Liver (tissue), 9 donors: Measurements from ENCODE around the gene EXD3. TPM values are rescaled to one million over a fixed set of nuclear protein-coding genes. Genes with fewer than 3 reads are reported as not detected.

Experiments
- DNase-seq: peaks from one replicate; pipeline ENCODE4 v3.0.0-alpha.2; 2017; ENCODE audit warnings: low spot score
- H3K27ac ChIP-seq, 2 donors: one replicate each; pipeline ENCODE4 v1.7.0; 2013; ENCODE audit warnings: inconsistent platforms in 2 of 2, low read length in 2 of 2, control low read depth in 1 of 2, low read depth in 1 of 2, mild to moderate bottlenecking in 1 of 2
- H3K27me3 ChIP-seq, 4 donors: one replicate each; pipeline versions ENCODE4 v1.6.1 to v1.7.0; 2013; ENCODE audit warnings: low read length in 3 of 4, inconsistent platforms in 1 of 4, mild to moderate bottlenecking in 1 of 4, moderate library complexity in 1 of 4; ENCODE audit not compliant: control insufficient read depth in 4 of 4, insufficient read depth in 4 of 4
- H3K36me3 ChIP-seq, 4 donors: one replicate each; pipeline versions ENCODE4 v1.6.1 to v1.7.0; 2013; ENCODE audit warnings: low read length in 3 of 4, mild to moderate bottlenecking in 3 of 4, low read depth in 1 of 4, moderate library complexity in 1 of 4; ENCODE audit not compliant: control insufficient read depth in 4 of 4, insufficient read depth in 3 of 4
- H3K4me1 ChIP-seq, 4 donors: one replicate each; pipeline versions ENCODE4 v1.6.1 to v1.7.0; 2013; ENCODE audit warnings: low read length in 3 of 4, mild to moderate bottlenecking in 3 of 4, moderate library complexity in 1 of 4; ENCODE audit not compliant: control insufficient read depth in 4 of 4, insufficient read depth in 4 of 4
- H3K4me3 ChIP-seq, 3 donors: one replicate each; pipeline versions ENCODE4 v1.6.1 to v1.7.0; 2013; ENCODE audit warnings: low read length in 3 of 3, control low read depth in 1 of 3, low read depth in 1 of 3, mild to moderate bottlenecking in 1 of 3
- H3K9ac ChIP-seq, 2 donors: one replicate each; pipeline ENCODE4 v1.7.0; 2013; ENCODE audit warnings: low read length in 2 of 2, mild to moderate bottlenecking in 2 of 2, moderate library complexity in 2 of 2, control low read depth in 1 of 2, low read depth in 1 of 2
- H3K9me3 ChIP-seq, 4 donors: one replicate each; pipeline versions ENCODE4 v1.6.1 to v1.7.0; 2013; ENCODE audit warnings: low read length in 3 of 4; ENCODE audit not compliant: control insufficient read depth in 4 of 4
- EGR1 ChIP-seq, 2 donors: IDR thresholded peaks; 2 replicates each; pipeline ENCODE4 v1.6.1; 2016 to 2018; ENCODE audit warnings: antibody characterized with exemption in 2 of 2, low read depth in 2 of 2
- FOXA2 ChIP-seq: IDR thresholded peaks from 2 replicates; pipeline ENCODE4 v1.6.1; 2016; ENCODE audit warnings: antibody characterized with exemption
- GABPA ChIP-seq, 2 donors: IDR thresholded peaks in 1 of 2; conservative IDR thresholded peaks in 1 of 2; 2 replicates each; pipeline ENCODE4 v1.6.1; 2016; ENCODE audit warnings: antibody characterized with exemption in 2 of 2, mild to moderate bottlenecking in 1 of 2, moderate library complexity in 1 of 2
- HNF4A ChIP-seq, 2 donors: conservative IDR thresholded peaks; 2 replicates each; pipeline ENCODE4 v1.6.1; 2016; ENCODE audit warnings: antibody characterized with exemption in 2 of 2, mild to moderate bottlenecking in 2 of 2
- HNF4G ChIP-seq: IDR thresholded peaks from 2 replicates; pipeline ENCODE4 v1.6.1; 2016; ENCODE audit warnings: antibody characterized with exemption
- JUND ChIP-seq, 2 donors: IDR thresholded peaks; 2 replicates each; pipeline ENCODE4 v1.6.1; 2016; ENCODE audit warnings: antibody characterized with exemption in 2 of 2
- NR2F2 ChIP-seq: IDR thresholded peaks from 2 replicates; pipeline ENCODE4 v1.6.1; 2016; ENCODE audit warnings: antibody characterized with exemption
- SP1 ChIP-seq: IDR thresholded peaks from 2 replicates; pipeline ENCODE4 v1.6.1; 2018; ENCODE audit warnings: antibody characterized with exemption, mild to moderate bottlenecking
- YY1 ChIP-seq: IDR thresholded peaks from 2 replicates; pipeline ENCODE4 v1.6.1; 2016; ENCODE audit warnings: antibody characterized with exemption, mild to moderate bottlenecking
- WGBS: extraction: QIAGEN DNeasy Blood & Tissue Kit; methylation state at CpG from one replicate; pipeline ENCODE4 v1.1.7; 2013; 5-methylcytosine and 5-hydroxymethylcytosine counted together
- polyA plus RNA-seq, 2 donors: library from polyadenylated mRNA; stranded (reverse) in 1 of 2; unstranded in 1 of 2; fragments of 200-250 nt in 1 of 2; fragments of >200 nt in 1 of 2; fragmentation: Nextera tagmentation in 1 of 2; extraction: Ambion mirVana in 1 of 2; gene quantifications; one replicate each; pipeline versions ENCODE4 v1.2.1 to v1.2.3, GENCODE V29; 2013 to 2015
- total RNA-seq, 2 donors: library from RNA; depleted of rRNA; stranded (reverse); fragments of >200 nt; gene quantifications; one replicate each; pipeline ENCODE4 v1.2.3, GENCODE V29; 2014
- TF ChIP-seq, protein P1 (sequence below): IDR thresholded peaks from 2 replicates; pipeline ENCODE4 v1.6.1; 2016; ENCODE audit warnings: antibody characterized with exemption, mild to moderate bottlenecking
- TF ChIP-seq, protein P2 (sequence below): IDR thresholded peaks from 2 replicates; pipeline ENCODE4 v1.6.1; 2016; ENCODE audit warnings: antibody characterized with exemption
- TF ChIP-seq, protein P3 (sequence below): fragments of 150-350 bp; IDR thresholded peaks from 2 replicates; pipeline ENCODE4 v1.5.1; 2017; ENCODE audit warnings: improper control_type of control experiment, low read depth, low read length; ENCODE audit not compliant: missing input control
- donor health status: healthy.
- donor health status: healthy.
- donor health status: healthy.
- donor health status: healthy.
- donor health status: healthy.

EXD3 gene
- total and polyA plus RNA-seq, 4 donors = 2.5 to 6.7 (median 3.7) TPM

DNA sequence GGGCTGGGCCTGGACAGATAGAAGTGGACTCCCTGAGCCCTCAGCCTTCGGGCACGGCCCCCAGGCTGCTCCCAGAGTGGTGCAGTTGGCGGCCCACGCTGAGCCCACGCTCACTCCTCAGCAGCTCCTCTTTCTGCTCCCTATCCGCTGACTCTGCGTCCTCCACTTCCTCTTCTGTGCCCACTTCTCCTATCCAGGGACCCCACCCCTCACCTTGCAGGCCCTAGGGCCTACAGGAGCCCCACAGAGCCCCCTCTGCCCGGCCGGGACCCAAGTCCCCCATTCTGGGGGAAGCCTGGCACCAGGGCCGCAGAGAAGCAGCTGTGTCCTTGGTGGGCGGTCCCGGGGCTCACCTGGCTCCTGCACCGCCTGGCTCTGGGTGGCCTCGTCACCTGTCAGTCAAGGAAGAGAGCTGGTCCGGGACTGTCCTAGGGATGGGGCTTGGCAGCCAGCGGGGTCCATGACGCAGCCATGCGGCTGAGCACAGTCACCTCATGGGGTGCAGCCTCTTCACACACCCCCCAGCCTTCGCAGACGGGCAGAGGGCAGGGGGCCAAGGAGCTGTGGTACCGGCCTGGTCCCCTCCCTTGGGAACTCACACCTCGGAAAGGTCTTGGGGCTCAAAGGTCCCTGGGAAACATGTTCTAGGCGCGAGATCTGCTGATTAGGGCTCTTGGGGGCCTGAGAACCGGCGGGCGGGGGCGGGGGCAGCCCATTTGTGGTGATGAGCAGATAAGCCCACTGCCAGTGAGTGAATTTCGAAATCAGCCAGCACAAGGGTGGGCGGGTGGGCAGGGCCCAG lies 115.5 kb downstream of the EXD3 start:
- peak; percentile 34 for DNase-seq
- Histone ChIP-seq H3K4me3 (no peak overlapping the region), H3K27ac (no peak overlapping the region), H3K36me3 (no peaks in the 10 kb centered on the region), H3K9me3 (no peaks in the 10 kb centered on the region), H3K27me3 (no peaks in the 10 kb centered on the region), H3K9ac (no peak overlapping the region), H3K4me1 (peaks cover 2 to 25% (median 11%) of the 10 kb centered on the region in 4 donors)
- 31% methylated on average over 30 of the region's 30 CpGs for WGBS
- TF ChIP-seq YY1 = no peak

GRCh38 chr9:137306850-137307254 lies 116.1 kb downstream of the EXD3 start:
- TF ChIP-seq HNF4A (conservative IDR thresholded peaks at IDR 0.05) = no peak
- H3K36me3 ChIP-seq = no peaks in the 10 kb centered on the region
- H3K9me3 ChIP-seq = no peaks in the 10 kb centered on the region
- no peak overlapping the region for H3K27ac ChIP-seq
- 40% methylated on average over 23 of the region's 23 CpGs for WGBS
- H3K27me3 ChIP-seq = no peaks in the 10 kb centered on the region
- H3K4me3 ChIP-seq = no peak overlapping the region
- H3K4me1 ChIP-seq = peaks cover 2 to 26% (median 11%) of the 10 kb centered on the region in 4 donors
- DNase-seq = peak; percentile 29
- H3K9ac ChIP-seq = no peak overlapping the region

DNA sequence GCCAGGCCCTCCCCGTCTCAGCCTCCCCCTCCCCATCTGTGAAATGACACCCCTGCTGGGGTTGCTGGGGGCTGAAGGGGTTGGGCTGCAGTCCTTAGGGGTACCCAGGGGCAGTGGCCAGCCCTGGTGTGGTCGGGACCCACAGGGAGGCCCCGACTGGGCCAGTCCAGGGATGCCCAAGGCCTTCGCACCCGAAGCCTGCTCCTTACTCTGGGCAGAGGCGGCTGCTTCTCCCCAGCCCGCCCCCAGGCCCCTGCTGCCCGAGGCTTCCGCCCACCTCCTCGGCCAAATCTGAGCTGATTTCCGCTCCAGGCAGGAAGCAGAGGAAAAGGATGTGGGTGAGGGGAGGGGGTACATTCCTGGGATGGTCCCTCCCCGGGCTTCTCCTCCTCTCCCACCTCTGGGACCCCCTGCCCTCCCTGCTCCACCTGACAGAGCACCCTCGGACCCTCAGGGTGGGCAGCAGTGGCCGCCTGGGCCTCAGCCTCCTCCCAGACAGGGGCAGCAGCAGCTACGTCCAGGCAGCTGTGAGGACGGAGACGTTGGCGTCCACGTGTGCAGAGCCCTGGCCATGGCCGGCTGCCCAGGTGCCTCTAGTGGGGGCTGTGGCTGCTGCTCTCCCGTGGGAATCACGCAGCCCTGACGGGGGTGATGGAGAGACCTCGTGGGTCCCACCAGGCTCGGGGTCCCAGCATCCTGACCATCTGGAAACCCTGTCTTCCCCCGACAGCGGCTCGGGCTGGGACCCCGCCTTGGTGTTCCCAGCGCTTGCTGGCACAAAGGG lies 116.7 kb downstream of the EXD3 start:
- no peaks in the 10 kb centered on the region for H3K36me3 ChIP-seq
- TF ChIP-seq EGR1 (IDR thresholded peaks at IDR 0.05; ENCODE audit: low read depth in 2 of 2) (no peak), NR2F2 (peak; percentile 12)
- H3K9ac ChIP-seq = no peak overlapping the region
- H3K4me1 ChIP-seq = peaks cover 2 to 31% (median 16%) of the 10 kb centered on the region in 4 donors
- peak; percentile 33 for DNase-seq
- peak overlapping the region; percentile 30 to 73 for H3K27ac ChIP-seq
- H3K9me3 ChIP-seq = no peaks in the 10 kb centered on the region
- no peaks in the 10 kb centered on the region for H3K27me3 ChIP-seq
- no peak overlapping the region for H3K4me3 ChIP-seq
- WGBS = 37% methylated on average over 30 of the region's 30 CpGs

DNA sequence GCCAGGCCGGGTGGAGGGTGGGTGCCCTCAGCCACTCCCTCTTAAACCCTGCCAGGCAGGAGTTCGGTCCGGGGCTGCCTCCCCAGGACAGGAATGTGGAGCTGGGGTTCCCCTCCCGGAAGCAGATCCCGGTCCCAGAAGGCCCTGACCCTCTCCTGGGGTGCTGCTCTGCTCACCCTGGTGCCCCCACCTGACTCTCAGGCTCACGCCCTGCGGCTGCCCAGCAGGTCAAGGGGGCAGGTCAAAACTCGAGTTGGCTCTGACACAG lies 117.2 kb downstream of the EXD3 start:
- peak overlapping the region; percentile 30 to 73 for H3K27ac ChIP-seq
- H3K36me3 ChIP-seq = no peaks in the 10 kb centered on the region
- TF ChIP-seq, protein P1, sequence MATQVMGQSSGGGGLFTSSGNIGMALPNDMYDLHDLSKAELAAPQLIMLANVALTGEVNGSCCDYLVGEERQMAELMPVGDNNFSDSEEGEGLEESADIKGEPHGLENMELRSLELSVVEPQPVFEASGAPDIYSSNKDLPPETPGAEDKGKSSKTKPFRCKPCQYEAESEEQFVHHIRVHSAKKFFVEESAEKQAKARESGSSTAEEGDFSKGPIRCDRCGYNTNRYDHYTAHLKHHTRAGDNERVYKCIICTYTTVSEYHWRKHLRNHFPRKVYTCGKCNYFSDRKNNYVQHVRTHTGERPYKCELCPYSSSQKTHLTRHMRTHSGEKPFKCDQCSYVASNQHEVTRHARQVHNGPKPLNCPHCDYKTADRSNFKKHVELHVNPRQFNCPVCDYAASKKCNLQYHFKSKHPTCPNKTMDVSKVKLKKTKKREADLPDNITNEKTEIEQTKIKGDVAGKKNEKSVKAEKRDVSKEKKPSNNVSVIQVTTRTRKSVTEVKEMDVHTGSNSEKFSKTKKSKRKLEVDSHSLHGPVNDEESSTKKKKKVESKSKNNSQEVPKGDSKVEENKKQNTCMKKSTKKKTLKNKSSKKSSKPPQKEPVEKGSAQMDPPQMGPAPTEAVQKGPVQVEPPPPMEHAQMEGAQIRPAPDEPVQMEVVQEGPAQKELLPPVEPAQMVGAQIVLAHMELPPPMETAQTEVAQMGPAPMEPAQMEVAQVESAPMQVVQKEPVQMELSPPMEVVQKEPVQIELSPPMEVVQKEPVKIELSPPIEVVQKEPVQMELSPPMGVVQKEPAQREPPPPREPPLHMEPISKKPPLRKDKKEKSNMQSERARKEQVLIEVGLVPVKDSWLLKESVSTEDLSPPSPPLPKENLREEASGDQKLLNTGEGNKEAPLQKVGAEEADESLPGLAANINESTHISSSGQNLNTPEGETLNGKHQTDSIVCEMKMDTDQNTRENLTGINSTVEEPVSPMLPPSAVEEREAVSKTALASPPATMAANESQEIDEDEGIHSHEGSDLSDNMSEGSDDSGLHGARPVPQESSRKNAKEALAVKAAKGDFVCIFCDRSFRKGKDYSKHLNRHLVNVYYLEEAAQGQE = no peak
- no peak for TF ChIP-seq NR2F2
- TF ChIP-seq YY1 = no peak
- TF ChIP-seq GABPA (IDR thresholded peaks at IDR 0.05 in 1 of 2, conservative IDR thresholded peaks at IDR 0.05 in 1 of 2) = no peak
- TF ChIP-seq JUND (IDR thresholded peaks at IDR 0.05) = no peak
- TF ChIP-seq, protein P2, sequence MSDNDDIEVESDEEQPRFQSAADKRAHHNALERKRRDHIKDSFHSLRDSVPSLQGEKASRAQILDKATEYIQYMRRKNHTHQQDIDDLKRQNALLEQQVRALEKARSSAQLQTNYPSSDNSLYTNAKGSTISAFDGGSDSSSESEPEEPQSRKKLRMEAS = no peak
- no peak for TF ChIP-seq FOXA2
- TF ChIP-seq, protein P3, sequence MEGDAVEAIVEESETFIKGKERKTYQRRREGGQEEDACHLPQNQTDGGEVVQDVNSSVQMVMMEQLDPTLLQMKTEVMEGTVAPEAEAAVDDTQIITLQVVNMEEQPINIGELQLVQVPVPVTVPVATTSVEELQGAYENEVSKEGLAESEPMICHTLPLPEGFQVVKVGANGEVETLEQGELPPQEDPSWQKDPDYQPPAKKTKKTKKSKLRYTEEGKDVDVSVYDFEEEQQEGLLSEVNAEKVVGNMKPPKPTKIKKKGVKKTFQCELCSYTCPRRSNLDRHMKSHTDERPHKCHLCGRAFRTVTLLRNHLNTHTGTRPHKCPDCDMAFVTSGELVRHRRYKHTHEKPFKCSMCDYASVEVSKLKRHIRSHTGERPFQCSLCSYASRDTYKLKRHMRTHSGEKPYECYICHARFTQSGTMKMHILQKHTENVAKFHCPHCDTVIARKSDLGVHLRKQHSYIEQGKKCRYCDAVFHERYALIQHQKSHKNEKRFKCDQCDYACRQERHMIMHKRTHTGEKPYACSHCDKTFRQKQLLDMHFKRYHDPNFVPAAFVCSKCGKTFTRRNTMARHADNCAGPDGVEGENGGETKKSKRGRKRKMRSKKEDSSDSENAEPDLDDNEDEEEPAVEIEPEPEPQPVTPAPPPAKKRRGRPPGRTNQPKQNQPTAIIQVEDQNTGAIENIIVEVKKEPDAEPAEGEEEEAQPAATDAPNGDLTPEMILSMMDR = no peak
- no peak for TF ChIP-seq HNF4G
- no peak for TF ChIP-seq SP1
- H3K27me3 ChIP-seq = no peaks in the 10 kb centered on the region
- peaks cover 4 to 37% (median 20%) of the 10 kb centered on the region in 4 donors for H3K4me1 ChIP-seq
- no peak overlapping the region for H3K9ac ChIP-seq
- no peak for DNase-seq
- no peaks in the 10 kb centered on the region for H3K9me3 ChIP-seq
- WGBS = 24% methylated on average over 8 of the region's 8 CpGs
- H3K4me3 ChIP-seq = no peak overlapping the region
